Measurements from ENCODE around the gene SPINK9. TPM values are rescaled to one million over a fixed set of nuclear protein-coding genes. Genes with fewer than 3 reads are reported as not detected.
A peak's percentile ranks its signal among the peaks of the same experiment; 100 is the strongest.

The SPINK9 gene
- total RNA-seq, 4 donors from 2014 or later, result not detected

DNA sequence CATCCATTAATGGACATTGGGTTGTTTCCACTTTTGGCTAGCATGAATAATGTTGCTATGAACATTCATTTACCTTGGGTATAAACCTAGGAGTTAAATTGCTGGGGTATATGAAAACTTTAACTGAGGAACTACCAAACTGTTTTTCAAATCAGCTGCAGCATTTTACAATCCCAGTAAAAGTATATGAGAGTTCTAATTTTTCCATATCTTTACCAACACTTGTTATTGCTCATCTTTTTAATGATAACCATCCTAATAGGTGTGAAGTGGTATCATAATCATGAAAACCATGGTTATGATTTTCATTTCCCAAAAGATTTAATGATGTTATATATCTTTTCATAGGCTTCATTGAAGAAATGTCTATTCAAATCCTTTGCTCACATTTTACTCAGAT, 32.9 kb downstream of the SPINK9 start:
- Histone ChIP-seq H3K27me3 (no peaks in the 10 kb centered on the region), H3K9me3 (no peaks in the 10 kb centered on the region), H3K4me1 (no peaks in the 10 kb centered on the region), H3K27ac (no peak overlapping the region), H3K4me3 (no peak overlapping the region), H3K36me3 (no peaks in the 10 kb centered on the region)
- DNase-seq (ENCODE audit: low spot score in 2 of 2), result no peak
- TF ChIP-seq, protein P1, sequence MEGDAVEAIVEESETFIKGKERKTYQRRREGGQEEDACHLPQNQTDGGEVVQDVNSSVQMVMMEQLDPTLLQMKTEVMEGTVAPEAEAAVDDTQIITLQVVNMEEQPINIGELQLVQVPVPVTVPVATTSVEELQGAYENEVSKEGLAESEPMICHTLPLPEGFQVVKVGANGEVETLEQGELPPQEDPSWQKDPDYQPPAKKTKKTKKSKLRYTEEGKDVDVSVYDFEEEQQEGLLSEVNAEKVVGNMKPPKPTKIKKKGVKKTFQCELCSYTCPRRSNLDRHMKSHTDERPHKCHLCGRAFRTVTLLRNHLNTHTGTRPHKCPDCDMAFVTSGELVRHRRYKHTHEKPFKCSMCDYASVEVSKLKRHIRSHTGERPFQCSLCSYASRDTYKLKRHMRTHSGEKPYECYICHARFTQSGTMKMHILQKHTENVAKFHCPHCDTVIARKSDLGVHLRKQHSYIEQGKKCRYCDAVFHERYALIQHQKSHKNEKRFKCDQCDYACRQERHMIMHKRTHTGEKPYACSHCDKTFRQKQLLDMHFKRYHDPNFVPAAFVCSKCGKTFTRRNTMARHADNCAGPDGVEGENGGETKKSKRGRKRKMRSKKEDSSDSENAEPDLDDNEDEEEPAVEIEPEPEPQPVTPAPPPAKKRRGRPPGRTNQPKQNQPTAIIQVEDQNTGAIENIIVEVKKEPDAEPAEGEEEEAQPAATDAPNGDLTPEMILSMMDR (IDR thresholded peaks at IDR 0.05), result no peak
- no peak for TF ChIP-seq POLR2A (IDR thresholded peaks at IDR 0.05)

DNA sequence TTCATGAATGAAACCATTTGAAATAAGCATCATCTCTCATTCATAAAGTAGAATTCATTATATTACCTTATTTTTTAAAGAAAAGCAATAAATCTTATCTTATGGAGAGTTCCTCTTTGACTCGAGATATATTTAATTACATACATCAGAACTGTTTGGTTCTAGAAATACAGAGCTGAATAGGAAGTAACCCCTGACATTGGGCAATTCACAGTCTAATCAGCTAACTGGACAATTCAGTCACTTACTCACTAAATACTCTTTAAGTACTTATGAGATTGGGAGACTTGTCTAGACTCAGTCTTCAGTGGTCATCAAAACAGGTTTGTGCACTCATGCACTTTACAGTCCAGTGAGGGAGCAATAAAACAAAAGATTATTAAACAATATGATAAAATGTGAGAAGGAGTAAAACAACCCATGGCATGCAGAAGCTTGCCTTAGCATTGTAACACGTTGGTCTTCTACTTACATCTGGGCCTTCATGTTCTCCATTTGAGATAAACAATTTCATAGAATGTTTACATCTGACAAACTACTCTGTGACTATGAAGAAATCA, 36.9 kb downstream of the SPINK9 start:
- Histone ChIP-seq H3K9me3 (no peaks in the 10 kb centered on the region), H3K4me3 (no peak overlapping the region), H3K36me3 (no peaks in the 10 kb centered on the region), H3K27ac (no peak overlapping the region), H3K4me1 (no peaks in the 10 kb centered on the region), H3K27me3 (no peaks in the 10 kb centered on the region)
- WGBS, result 66% methylated on average over 2 of the region's 2 CpGs
- no peak for TF ChIP-seq POLR2A (IDR thresholded peaks at IDR 0.05)
- TF ChIP-seq, protein P1 (IDR thresholded peaks at IDR 0.05), result no peak
- TF ChIP-seq EP300 (IDR thresholded peaks at IDR 0.05), result no peak
- no peak for TF ChIP-seq POLR2AphosphoS5 (IDR thresholded peaks at IDR 0.05)
- no peak for DNase-seq (ENCODE audit: low spot score in 2 of 2)

DNA sequence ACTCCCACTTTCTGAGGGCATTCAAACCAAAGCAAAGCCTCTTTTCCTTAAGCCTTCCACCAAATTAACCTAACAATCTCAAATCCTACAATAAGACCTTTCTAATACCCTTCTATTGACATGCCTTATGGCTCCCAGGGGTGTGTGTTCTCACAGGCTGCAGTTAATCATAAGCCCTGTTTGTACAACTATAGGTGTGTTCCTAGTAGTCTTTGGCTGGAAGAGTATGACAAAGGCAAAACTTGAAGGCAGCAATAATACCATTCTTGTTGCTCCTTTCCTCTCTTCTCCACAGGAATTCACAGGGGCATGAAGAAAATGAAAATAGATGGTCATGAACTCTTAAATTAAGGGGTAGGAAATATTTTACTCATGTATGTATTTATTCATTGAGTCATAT, 37.5 kb downstream of the SPINK9 start:
- Histone ChIP-seq H3K27ac (no peak overlapping the region), H3K9me3 (no peaks in the 10 kb centered on the region), H3K36me3 (no peaks in the 10 kb centered on the region), H3K4me1 (no peaks in the 10 kb centered on the region), H3K27me3 (no peaks in the 10 kb centered on the region), H3K4me3 (no peak overlapping the region)
- no peak for DNase-seq (ENCODE audit: low spot score in 2 of 2)
- TF ChIP-seq POLR2A (IDR thresholded peaks at IDR 0.05) (no peak), EP300 (IDR thresholded peaks at IDR 0.05) (no peak), POLR2AphosphoS5 (IDR thresholded peaks at IDR 0.05) (no peak)
- TF ChIP-seq, protein P1 (IDR thresholded peaks at IDR 0.05), result no peak

DNA sequence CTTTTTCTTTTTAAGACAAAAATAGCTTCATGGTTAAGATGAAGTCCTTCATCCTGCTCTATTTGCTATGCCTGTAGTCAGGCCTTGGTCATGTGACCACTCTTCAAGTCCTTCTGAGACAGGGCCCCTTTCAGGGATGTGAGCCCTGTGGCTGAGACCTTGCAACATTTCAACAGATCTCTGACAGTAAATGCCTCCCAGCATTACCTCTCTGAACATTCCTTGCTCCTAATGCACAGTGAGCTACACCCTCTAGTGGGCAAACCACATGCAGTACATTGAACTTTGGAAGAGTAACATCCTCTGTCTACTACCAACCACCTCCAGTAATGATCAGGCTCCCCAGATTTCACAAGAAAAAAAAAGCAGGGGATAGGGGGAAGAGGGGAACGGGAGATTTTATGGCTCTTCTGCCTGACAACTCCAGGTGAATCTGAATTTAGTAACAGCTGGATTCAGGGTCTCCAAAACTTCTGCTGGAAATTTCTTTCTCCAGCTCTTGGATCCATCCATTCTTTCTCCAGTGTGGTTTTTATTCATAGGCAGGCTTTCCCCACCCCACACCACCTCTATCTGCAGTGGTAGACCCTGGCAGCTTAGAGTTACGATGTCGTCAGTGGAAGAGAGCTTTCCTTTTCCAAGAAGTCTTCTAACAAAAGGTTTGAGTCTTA, 39.5 kb downstream of the SPINK9 start:
- Histone ChIP-seq H3K36me3 (no peaks in the 10 kb centered on the region), H3K4me3 (no peak overlapping the region), H3K4me1 (no peaks in the 10 kb centered on the region), H3K27me3 (no peaks in the 10 kb centered on the region), H3K9me3 (no peaks in the 10 kb centered on the region), H3K27ac (no peak overlapping the region)
- WGBS, result 56% methylated on average over 3 of the region's 3 CpGs
- no peak for DNase-seq (ENCODE audit: low spot score in 2 of 2)
- TF ChIP-seq, protein P1 (IDR thresholded peaks at IDR 0.05), result peak in 1 of 2 donors; percentile 62
- TF ChIP-seq POLR2A (IDR thresholded peaks at IDR 0.05) (no peak), POLR2AphosphoS5 (IDR thresholded peaks at IDR 0.05) (no peak)

DNA sequence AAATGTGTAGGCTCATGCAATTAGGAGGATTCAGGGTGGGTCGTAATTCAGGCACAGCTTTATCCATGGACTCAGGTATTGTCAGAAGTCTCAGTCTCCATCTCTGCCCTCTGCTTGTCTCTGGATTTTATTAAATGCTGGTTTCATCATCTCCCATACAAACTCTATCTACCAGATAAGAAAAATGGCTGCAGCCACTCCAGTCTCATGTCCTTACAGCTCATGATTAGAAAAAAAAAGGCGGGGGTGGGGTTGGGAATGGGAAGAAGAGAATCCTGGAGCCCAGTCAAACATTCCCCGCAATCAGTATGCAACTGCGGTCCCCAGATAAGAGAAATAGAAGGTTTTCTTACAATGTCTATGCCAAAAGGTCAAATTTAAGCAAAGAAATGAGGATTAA, 40.8 kb downstream of the SPINK9 start:
- Histone ChIP-seq H3K9me3 (no peaks in the 10 kb centered on the region), H3K4me3 (no peak overlapping the region), H3K4me1 (no peaks in the 10 kb centered on the region), H3K27me3 (no peaks in the 10 kb centered on the region), H3K27ac (no peak overlapping the region), H3K36me3 (no peaks in the 10 kb centered on the region)
- DNase-seq (ENCODE audit: low spot score in 2 of 2), result no peak
- 93% methylated on average over 4 of the region's 4 CpGs for WGBS
- TF ChIP-seq, protein P1 (IDR thresholded peaks at IDR 0.05), result no peak
- TF ChIP-seq EP300 (IDR thresholded peaks at IDR 0.05) (no peak), POLR2A (IDR thresholded peaks at IDR 0.05) (no peak), POLR2AphosphoS5 (IDR thresholded peaks at IDR 0.05) (no peak)

All from suprapubic skin (tissue), 4 donors.